HepG2 (cell line): ENCODE data around the gene TRMT112. TPM values are rescaled to one million over a fixed set of nuclear protein-coding genes. Genes with fewer than 3 reads are reported as not detected.

Experiments
- CEBPZ ChIP-seq: IDR thresholded peaks from 2 replicates; pipeline ENCODE4 v1.6.1; 2012; ENCODE audit warnings: low read length, improper control_type of control experiment
- CTCF ChIP-seq: sonication (generic); formaldehyde crosslinking; IDR thresholded peaks from 2 replicates; pipeline ENCODE4 v1.5.0; 2020; ENCODE audit warnings: mild to moderate bottlenecking, missing genetic modification reagents, moderate library complexity
- FOXC1 ChIP-seq: sonication (generic); formaldehyde crosslinking; IDR thresholded peaks from 2 replicates; pipeline ENCODE4 v1.8.0; 2022; ENCODE audit warnings: mild to moderate bottlenecking, missing genetic modification reagents, borderline replicate concordance
- FOXP4 ChIP-seq: sonication (generic); formaldehyde crosslinking; IDR thresholded peaks from 2 replicates; pipeline ENCODE4 v1.4.0; 2020; ENCODE audit warnings: missing genetic modification reagents
- IKZF1 ChIP-seq: fragments of 450-650 bp; IDR thresholded peaks from 2 replicates; pipeline ENCODE4 v1.7.1; 2016
- NFYB ChIP-seq: sonication (generic); formaldehyde crosslinking; IDR thresholded peaks from 2 replicates; pipeline ENCODE4 v1.4.0; 2020; ENCODE audit warnings: missing genetic modification reagents
- NR2F6 ChIP-seq, 2 experiments: IDR thresholded peaks; 2 replicates each; pipeline ENCODE4 v1.6.1; 2016; ENCODE audit warnings: antibody characterized with exemption in 1 of 2, mild to moderate bottlenecking in 1 of 2
- SNAPC2 ChIP-seq: sonication (generic); formaldehyde crosslinking; IDR thresholded peaks from 2 replicates; pipeline ENCODE4 v1.8.1; 2022; ENCODE audit warnings: mild to moderate bottlenecking, missing genetic modification reagents
- SNAPC4 ChIP-seq: sonication (generic); formaldehyde crosslinking; IDR thresholded peaks from 2 replicates; pipeline ENCODE4 v1.4.0; 2020; ENCODE audit warnings: mild to moderate bottlenecking, missing genetic modification reagents
- SOX6 ChIP-seq, 2 experiments: fragments of 450-650 bp in 1 of 2; sonication (generic) in 1 of 2; formaldehyde crosslinking in 1 of 2; IDR thresholded peaks; 2 replicates each; pipeline versions ENCODE4 v1.4.0 to v1.6.1; 2017 to 2020; ENCODE audit warnings: antibody characterized with exemption in 1 of 2, mild to moderate bottlenecking in 1 of 2, missing genetic modification reagents in 1 of 2
- ZBTB7B ChIP-seq: sonication (generic); formaldehyde crosslinking; IDR thresholded peaks from 2 replicates; pipeline ENCODE4 v1.4.0; 2020; ENCODE audit warnings: missing genetic modification reagents
- ZMYM3 ChIP-seq: sonication (generic); formaldehyde crosslinking; IDR thresholded peaks from 2 replicates; pipeline ENCODE4 v1.5.1; 2020; ENCODE audit warnings: mild to moderate bottlenecking, missing genetic modification reagents
- ZNF230 ChIP-seq: sonication (generic); formaldehyde crosslinking; IDR thresholded peaks from 2 replicates; pipeline ENCODE4 v1.4.0; 2020; ENCODE audit warnings: mild to moderate bottlenecking, missing genetic modification reagents
- ZNF317 ChIP-seq: sonication (generic); formaldehyde crosslinking; IDR thresholded peaks from 2 replicates; pipeline ENCODE4 v1.5.0; 2020; ENCODE audit warnings: mild to moderate bottlenecking, missing genetic modification reagents
- ZSCAN21 ChIP-seq: sonication (generic); formaldehyde crosslinking; IDR thresholded peaks from 2 replicates; pipeline ENCODE4 v1.8.0; 2022; ENCODE audit warnings: mild to moderate bottlenecking, missing genetic modification reagents, moderate library complexity, borderline replicate concordance
- polyA plus RNA-seq, 8 experiments: library from polyadenylated mRNA; depleted of rRNA in 3 of 8; stranded (reverse) in 7 of 8; unstranded in 1 of 8; fragments of >200 nt; fragmentation: Illumina TruSeq in 4 of 8; extraction: Trizol in 4 of 8; gene quantifications; 2 replicates each; pipeline versions ENCODE4 v1.2.1 to v1.2.3, GENCODE V29; 2011 to 2016; ENCODE audit warnings: low read depth in 4 of 8, missing spikeins in 1 of 8, mixed read lengths in 1 of 8; ENCODE audit not compliant: insufficient read depth in 1 of 8
- total RNA-seq, 5 experiments: library from RNA; depleted of rRNA; stranded (reverse); fragments of >200 nt; fragmentation: Illumina TruSeq; extraction: Trizol; gene quantifications; 2 replicates each; pipeline ENCODE4 v1.2.3, GENCODE V29; 2016; ENCODE audit warnings: low read depth in 1 of 5

Gene TRMT112
- total and polyA plus RNA-seq, 2 of the 13 experiments (the other 11 are each of a cell fraction or from before 2014, with no cell fraction given): 186 to 409 TPM

GRCh38 chr11:64331569-64332371 lies 14.4 kb upstream of the TRMT112 start (continued):
- no peak for TF ChIP-seq FOXP4
- TF ChIP-seq ZBTB7B (CRISPR knock-in tag): 0 out of 2 replicates have a peak, but pooled peaks have one; percentile 58
- TF ChIP-seq ZSCAN21: peak; percentile 36; the same call in 1 of the 2 replicates
- TF ChIP-seq FOXC1 (CRISPR knock-in tag): 0 out of 2 replicates have a peak, but pooled peaks have one; percentile 14
- no peak for TF ChIP-seq CEBPZ
- TF ChIP-seq NR2F6 (IDR thresholded peaks at IDR 0.05): no peak
- TF ChIP-seq NR2F6 (CRISPR knock-in tag; IDR thresholded peaks at IDR 0.05): peak; percentile 18; the same call in 1 of the 2 replicates
- TF ChIP-seq SNAPC2 (CRISPR knock-in tag): no peak
- no peak for TF ChIP-seq ZNF317
- TF ChIP-seq CTCF (CRISPR knock-in tag): peak; percentile 79
- no peak for TF ChIP-seq NFYB (CRISPR knock-in tag)
- TF ChIP-seq SNAPC4 (CRISPR knock-in tag): no peak
- TF ChIP-seq SOX6 (IDR thresholded peaks at IDR 0.05): no peak
- 0 out of 2 replicates have a peak, but pooled peaks have one; percentile 4 for TF ChIP-seq SOX6 (CRISPR knock-in tag; IDR thresholded peaks at IDR 0.05)
- peak; percentile 51; the same call in 1 of the 2 replicates for TF ChIP-seq ZMYM3 (CRISPR knock-in tag)
- TF ChIP-seq ZNF230 (CRISPR knock-in tag): 0 out of 2 replicates have a peak, but pooled peaks have one; percentile 14
- 0 out of 2 replicates have a peak, but pooled peaks have one; percentile 47 for TF ChIP-seq IKZF1
